ENCODE data around the gene SMG6. TPM values are rescaled to one million over a fixed set of nuclear protein-coding genes. Genes with fewer than 3 reads are reported as not detected.

SMG6 gene
- total and polyA plus RNA-seq, 8 donors, result 8.4 to 19.8 (median 12.1) TPM

DNA sequence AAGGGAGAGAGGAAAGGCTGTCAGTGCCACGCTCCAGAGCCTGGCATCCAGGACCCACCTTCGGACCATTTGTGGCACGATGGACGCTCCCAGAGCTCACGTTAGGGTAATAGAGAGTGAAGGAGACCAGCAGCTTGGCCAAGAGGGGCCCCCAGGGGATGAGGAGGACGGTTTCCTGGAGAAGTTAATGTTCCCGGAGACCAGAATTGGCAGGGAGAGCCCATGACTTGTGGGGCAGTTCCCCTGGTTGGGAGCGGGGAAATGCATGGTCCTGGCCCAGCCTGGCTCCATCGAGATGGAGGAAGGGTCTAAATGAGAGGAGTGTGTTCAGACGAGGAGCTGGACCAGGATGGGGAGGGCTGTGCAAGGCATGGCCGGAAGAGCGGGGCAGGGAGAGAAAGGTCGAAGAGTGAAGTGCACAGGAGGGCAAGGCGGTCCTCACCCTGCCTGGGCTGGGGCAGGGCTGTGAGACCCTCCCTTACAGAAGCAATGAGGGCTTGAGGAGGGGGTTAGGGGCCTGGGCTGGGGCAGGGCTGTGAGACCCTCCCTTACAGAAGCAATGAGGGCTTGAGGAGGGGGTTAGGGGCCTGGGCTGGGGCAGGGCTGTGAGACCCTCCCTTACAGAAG lies 251.5 kb downstream of the SMG6 start:
- TF ChIP-seq, protein P1, sequence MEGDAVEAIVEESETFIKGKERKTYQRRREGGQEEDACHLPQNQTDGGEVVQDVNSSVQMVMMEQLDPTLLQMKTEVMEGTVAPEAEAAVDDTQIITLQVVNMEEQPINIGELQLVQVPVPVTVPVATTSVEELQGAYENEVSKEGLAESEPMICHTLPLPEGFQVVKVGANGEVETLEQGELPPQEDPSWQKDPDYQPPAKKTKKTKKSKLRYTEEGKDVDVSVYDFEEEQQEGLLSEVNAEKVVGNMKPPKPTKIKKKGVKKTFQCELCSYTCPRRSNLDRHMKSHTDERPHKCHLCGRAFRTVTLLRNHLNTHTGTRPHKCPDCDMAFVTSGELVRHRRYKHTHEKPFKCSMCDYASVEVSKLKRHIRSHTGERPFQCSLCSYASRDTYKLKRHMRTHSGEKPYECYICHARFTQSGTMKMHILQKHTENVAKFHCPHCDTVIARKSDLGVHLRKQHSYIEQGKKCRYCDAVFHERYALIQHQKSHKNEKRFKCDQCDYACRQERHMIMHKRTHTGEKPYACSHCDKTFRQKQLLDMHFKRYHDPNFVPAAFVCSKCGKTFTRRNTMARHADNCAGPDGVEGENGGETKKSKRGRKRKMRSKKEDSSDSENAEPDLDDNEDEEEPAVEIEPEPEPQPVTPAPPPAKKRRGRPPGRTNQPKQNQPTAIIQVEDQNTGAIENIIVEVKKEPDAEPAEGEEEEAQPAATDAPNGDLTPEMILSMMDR (IDR thresholded peaks at IDR 0.05), result no peak
- FAIRE-seq (no peak), ATAC-seq (no peak), DNase-seq (peak in 1 of 6 donors; percentile 52)
- Histone ChIP-seq H3K9me3 (no peaks in the 10 kb centered on the region), H3K36me3 (no peaks in the 10 kb centered on the region), H3K4me1 (peaks cover 11 to 18% (median 11%) of the 10 kb centered on the region in 3 donors), H3K27me3 (no peaks in the 10 kb centered on the region), H3K4me3 (no peak overlapping the region), H3K27ac (no peak overlapping the region)
- intact Hi-C loops (cut with DNase I), result no loop called here
- WGBS, 2 donors, result 39 to 40% methylated on average over 14 of the region's 14 CpGs

- DNase-seq, result peak in 3 of 6 donors; percentile 65 to 81 (median 73)
- ATAC-seq, result peak in 3 of 4 donors; percentile 7 to 15 (median 11)
- Histone ChIP-seq H3K4me1 (peaks cover 11 to 18% (median 11%) of the 10 kb centered on the region in 3 donors), H3K27ac (no peak overlapping the region), H3K9me3 (no peaks in the 10 kb centered on the region), H3K36me3 (no peaks in the 10 kb centered on the region), H3K27me3 (no peaks in the 10 kb centered on the region), H3K4me3 (peak overlapping the region in 3 of 4 donors; percentile 51 to 85 (median 69))
- TF ChIP-seq, protein P1 (IDR thresholded peaks at IDR 0.05), result no peak
- intact Hi-C loops (cut with DNase I), result no loop called here
- FAIRE-seq, result no peak
- WGBS, 2 donors, result 8 to 9% methylated on average over 41 to 81 of the region's 81 CpGs
Observed at GRCh38 chr17:2051061-2051932, 252.3 kb downstream of the SMG6 start.

DNA sequence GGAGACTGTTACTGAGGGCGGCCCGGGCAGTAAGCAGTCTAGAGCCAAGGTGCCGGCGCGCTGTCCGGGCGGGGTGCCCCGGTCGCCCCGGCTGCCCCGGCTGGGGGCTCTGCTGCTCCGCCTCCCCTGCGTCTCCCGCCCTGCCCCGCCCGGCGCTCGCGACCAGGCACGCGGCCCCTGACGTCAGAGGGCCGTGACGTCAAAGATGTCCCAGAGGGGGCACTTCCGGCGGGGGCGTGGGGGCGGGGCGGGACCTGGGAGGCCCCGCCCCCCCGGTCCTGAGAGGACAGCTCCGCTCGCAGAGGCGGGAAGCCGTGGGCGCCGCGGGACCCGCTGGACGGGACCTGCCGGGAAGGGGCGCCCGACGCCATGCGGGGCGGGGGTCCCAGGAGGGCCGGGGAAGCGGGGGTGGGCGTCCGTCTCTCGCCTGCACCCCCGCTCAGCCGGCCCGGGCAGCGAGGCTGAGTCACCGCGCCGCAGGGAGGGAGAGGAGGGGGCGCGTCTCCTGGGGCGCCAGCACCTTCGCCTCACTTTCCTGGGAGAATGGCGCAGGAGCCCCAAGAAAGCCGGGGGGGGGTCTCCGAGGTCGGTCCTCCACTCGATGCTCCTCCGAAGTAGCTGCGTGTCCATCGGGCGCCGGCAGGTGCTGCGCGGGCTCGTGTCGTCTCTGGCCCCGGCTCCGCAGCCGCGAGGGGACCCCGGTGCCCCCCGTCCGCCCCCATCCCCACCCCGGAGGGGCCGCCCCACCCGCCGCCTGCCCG lies 253.1 kb downstream of the SMG6 start:
- intact Hi-C loops (cut with DNase I), result no loop called here
- Histone ChIP-seq H3K27me3 (no peaks in the 10 kb centered on the region), H3K27ac (no peak overlapping the region), H3K9me3 (no peaks in the 10 kb centered on the region), H3K4me3 (peak overlapping the region; percentile 23 to 85 (median 60)), H3K36me3 (no peaks in the 10 kb centered on the region), H3K4me1 (peaks cover 10 to 18% (median 11%) of the 10 kb centered on the region in 3 donors)
- TF ChIP-seq, protein P1 (IDR thresholded peaks at IDR 0.05), result no peak
- DNase-seq, result peak; percentile 59 to 91 (median 83)
- peak; percentile 43 to 62 (median 54) for ATAC-seq
- FAIRE-seq, result no peak
- WGBS, 2 donors, result 1 to 2% methylated on average over 32 to 88 of the region's 88 CpGs

DNA sequence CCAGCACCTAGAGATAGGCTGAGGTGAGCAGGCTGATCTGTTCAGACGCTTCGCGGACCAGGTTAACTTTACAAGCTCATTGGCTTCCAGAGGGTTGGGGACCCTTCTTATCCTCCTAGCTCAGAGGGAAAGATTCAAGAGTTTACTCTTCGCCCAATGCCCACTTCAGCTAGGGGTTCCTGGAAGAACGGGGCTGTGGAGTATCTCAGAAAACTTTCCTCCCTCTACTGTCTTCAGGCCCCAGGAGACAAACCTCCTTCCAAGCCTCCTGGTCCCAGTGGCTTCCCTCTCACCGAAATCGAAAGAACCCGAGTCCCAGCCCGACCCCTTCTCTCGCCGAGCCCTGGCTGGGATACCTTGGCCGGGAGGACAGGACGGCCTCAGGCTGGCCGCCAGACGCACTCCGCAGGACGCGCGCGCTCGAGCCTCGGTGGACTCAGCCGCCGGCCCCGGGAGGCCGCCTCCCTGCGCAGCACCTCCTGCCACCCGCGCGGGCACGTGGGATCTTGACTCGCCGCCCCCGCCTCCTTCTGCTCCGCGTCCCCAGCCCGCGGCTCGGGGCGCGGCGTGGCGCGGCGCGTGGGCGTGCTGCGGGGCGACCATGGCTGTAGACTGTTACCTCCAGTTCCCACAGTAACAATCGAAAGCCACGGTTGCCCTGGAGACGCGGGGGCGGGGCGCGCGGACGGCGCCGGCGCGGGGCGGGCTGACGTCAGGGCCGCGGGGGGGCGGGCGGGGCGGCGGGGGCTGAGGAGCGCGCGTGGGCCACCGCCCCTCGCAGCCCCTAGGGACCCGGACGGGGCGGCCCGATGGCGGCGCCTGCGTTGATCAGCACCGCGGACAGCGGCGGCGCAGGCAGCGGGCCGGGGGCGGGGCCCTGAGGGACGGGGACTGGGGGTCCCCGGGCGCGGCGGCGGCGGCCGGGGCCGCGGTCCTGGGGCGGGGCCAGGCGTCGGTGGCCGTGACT lies 254.0 kb downstream of the SMG6 start:
- FAIRE-seq (no peak), ATAC-seq (peak; percentile 58 to 72 (median 66)), DNase-seq (peak; percentile 82 to 94 (median 92))
- Histone ChIP-seq H3K4me3 (peak overlapping the region; percentile 65 to 85 (median 68)), H3K27me3 (no peaks in the 10 kb centered on the region), H3K4me1 (peaks cover 9 to 18% (median 11%) of the 10 kb centered on the region in 3 donors), H3K36me3 (no peaks in the 10 kb centered on the region), H3K27ac (no peak overlapping the region), H3K9me3 (no peaks in the 10 kb centered on the region)
- WGBS, 2 donors, result 1% methylated on average over 52 to 104 of the region's 104 CpGs
- intact Hi-C loops (cut with DNase I), result no loop called here
- TF ChIP-seq, protein P1 (IDR thresholded peaks at IDR 0.05), result no peak
